ENCODE results near the gene PTCD1. TPM values are rescaled to one million over a fixed set of nuclear protein-coding genes. Genes with fewer than 3 reads are reported as not detected.

The PTCD1 gene
- total RNA-seq, 2 experiments from 2014 or later: 10.7 to 11.1 TPM

DNA sequence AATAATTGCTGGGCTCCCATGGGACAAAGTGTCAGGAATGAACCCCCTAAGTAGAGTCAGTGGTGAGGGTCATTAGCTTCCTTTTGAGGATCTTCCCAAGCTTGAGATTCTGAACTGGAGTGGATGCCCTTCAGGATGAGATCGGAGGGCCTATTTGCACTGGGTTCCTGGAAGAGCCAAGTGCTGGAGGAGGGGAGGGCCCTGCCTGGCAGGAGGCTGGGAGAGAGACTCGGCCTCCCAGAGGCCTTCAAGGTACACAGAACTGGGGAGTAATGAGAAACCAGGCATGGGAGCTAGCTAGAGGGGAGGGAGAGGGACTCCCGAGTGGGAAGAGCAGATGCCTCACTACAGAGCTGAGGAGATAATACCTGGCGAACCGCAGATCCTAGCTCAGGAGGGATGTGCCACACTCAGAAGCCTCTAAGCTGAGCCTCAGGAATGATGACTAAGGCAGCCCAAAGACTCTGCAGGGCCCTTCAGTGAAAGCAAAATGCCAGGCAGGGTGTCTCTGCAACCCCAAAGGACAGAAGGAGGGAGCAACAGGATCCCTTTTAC, 39.6 kb downstream of the PTCD1 start:
- ATAC-seq (ENCODE audit: low read depth) (no peak), DNase-seq (no peak)
- POLR2A ChIA-PET: interaction anchor here (3.6 kb wide), 1 partner anchor 9 kb away, joined by 23 read pairs; the partner anchor contains the start of genes BUD31 and PDAP1
- Mint-ChIP-seq H3K27me3 (no peaks in the 10 kb centered on the region), H3K27ac (peak overlapping the region; percentile 55), H3K4me3 (no peak overlapping the region), H3K36me3 (peaks cover 22% of the 10 kb centered on the region), H3K4me1 (peaks cover 6% of the 10 kb centered on the region), H3K9me3 (no peaks in the 10 kb centered on the region)

GRCh38 chr7:99397297-99397983, 41.2 kb downstream of the PTCD1 start:
- Mint-ChIP-seq H3K27me3 (no peaks in the 10 kb centered on the region), H3K4me3 (no peak overlapping the region), H3K4me1 (peaks cover 8% of the 10 kb centered on the region), H3K27ac (peak overlapping the region; percentile 43), H3K9me3 (no peaks in the 10 kb centered on the region), H3K36me3 (peaks cover 16% of the 10 kb centered on the region)
- DNase-seq: no peak
- no peak for ATAC-seq (ENCODE audit: low read depth)
- POLR2A ChIA-PET: interaction anchor here (1.0 to 3.6 kb wide), 2 partner anchors 9 to 10 kb away, joined by 3 to 23 read pairs; partner anchors contain the start of genes BUD31 and PDAP1

DNA sequence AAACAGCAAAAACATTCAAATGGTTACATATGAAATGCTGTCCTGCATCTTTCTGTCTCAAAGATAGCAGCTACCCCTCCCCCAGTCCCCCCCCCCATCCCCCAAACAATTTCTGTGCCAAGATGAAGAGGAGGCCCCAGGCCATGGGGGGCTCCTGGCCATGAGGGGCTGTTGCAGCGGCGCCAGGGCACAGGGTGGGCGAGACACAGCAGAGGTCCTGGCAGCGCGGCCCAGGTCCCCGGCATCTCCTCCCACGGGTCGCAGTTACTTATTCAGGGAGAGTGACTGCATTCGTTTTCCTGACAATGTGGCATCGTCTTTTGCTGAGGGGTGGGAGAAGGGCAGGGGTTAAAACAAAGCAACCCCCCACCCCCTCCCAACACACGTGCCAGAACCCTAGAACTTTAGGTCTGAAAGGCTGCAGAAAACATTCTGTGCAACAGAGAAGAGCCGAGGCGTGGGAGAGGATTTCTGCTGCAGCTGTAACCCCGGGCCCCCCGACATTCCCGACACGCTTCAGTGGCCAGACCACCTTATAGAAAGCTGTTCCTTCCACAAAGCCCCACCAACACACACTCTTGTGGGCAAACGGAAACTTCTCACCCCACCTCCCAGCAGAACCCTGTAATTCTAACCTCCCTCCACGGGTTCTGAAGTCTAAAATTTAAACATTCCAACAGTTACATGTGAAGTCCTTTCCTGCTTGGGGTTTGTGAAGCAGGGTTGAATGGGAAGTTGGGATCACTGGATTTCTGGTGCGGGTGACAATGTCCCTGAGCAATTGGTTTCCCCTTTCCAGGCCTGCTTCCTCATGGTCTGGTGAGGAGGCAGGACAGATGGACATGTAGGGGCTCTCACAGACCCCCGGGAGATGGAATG, 41.9 kb downstream of the PTCD1 start:
- peaks cover 16% of the 10 kb centered on the region for H3K36me3 Mint-ChIP-seq
- H3K27me3 Mint-ChIP-seq: no peaks in the 10 kb centered on the region
- no peak overlapping the region for H3K4me3 Mint-ChIP-seq
- DNase-seq: no peak
- peak overlapping the region; percentile 21 for H3K27ac Mint-ChIP-seq
- no peaks in the 10 kb centered on the region for H3K9me3 Mint-ChIP-seq
- H3K4me1 Mint-ChIP-seq: peaks cover 10% of the 10 kb centered on the region
- POLR2A ChIA-PET: interaction anchor here (1.0 kb wide), 1 partner anchor 10 kb away, joined by 3 read pairs; no protein-coding TSS in a partner anchor
- no peak for ATAC-seq (ENCODE audit: low read depth)

- H3K4me1 Mint-ChIP-seq: peaks cover 13% of the 10 kb centered on the region
These were observed 42.8 kb downstream of the PTCD1 start for GRCh38 chr7:99395616-99396327.

GRCh38 chr7:99394188-99394502, 44.5 kb downstream of the PTCD1 start:
- no peaks in the 10 kb centered on the region for H3K27me3 Mint-ChIP-seq
- no peak for ATAC-seq (ENCODE audit: low read depth)
- H3K4me1 Mint-ChIP-seq: peaks cover 13% of the 10 kb centered on the region
- POLR2A ChIA-PET: interaction anchor here (0.6 to 7.3 kb wide), 4 partner anchors 13 to 1165 kb away, joined by 4 to 67 read pairs (median 22); partner anchors contain the start of genes ARPC1B, BUD31 and PDAP1
- H3K9me3 Mint-ChIP-seq: no peaks in the 10 kb centered on the region
- H3K4me3 Mint-ChIP-seq: no peak overlapping the region
- no peak for DNase-seq
- peaks cover 16% of the 10 kb centered on the region for H3K36me3 Mint-ChIP-seq
- peak overlapping the region; percentile 30 for H3K27ac Mint-ChIP-seq

More at GRCh38 chr7:99395616-99396327, 42.8 kb downstream of the PTCD1 start:
- peaks cover 12% of the 10 kb centered on the region for H3K36me3 Mint-ChIP-seq
- no peak overlapping the region for H3K4me3 Mint-ChIP-seq
- POLR2A ChIA-PET: interaction anchor here (7.3 kb wide), 1 partner anchor 12 kb away, joined by 67 read pairs; the partner anchor contains the start of genes BUD31 and PDAP1
- no peak for ATAC-seq (ENCODE audit: low read depth)
- H3K9me3 Mint-ChIP-seq: no peaks in the 10 kb centered on the region
- no peak for DNase-seq
- no peaks in the 10 kb centered on the region for H3K27me3 Mint-ChIP-seq
- H3K27ac Mint-ChIP-seq: peak overlapping the region; percentile 30

DNA sequence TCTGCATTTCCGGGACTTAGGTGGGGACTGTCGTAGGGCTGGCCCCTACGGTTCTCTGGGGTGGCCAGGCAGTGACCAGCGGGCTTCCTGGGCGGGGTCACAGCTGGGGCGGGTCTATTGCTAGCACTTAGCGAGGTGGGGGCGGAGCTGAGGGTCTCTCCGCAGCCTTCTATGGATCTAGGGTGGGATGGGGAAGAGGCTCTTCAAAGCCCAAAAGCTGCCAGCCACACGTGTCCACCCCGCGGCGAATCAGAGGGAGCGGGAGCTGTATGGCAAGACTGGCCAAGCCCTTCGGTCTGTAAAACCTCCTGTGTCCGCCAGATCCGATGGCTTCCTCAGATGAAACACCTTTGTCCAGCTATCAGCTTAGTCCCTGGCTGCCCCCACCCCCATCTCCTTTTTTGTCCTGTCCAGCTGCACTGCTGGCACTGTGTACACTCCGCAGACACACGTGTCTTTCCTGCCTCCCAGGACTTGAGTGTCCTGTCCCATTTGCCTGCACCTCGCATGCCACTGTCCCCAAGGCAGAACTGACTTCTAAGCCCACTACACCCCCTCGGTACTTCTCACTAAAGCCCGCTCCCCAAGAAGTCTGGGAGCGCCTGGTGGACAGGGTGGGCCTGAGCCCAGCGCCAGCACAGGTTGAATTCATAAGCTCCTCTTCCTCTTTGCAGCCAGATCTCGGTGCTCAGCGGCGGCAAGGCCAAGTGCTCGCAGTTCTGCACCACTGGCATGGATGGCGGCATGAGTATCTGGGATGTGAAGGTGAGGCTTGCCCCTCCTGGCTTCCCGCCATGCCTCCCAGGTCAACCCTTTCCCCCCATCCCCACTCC, 45.0 kb downstream of the PTCD1 start:
- H3K27ac Mint-ChIP-seq: peak overlapping the region; percentile 82
- H3K4me3 Mint-ChIP-seq: peak overlapping the region; percentile 69
- DNase-seq (no peak), ATAC-seq (ENCODE audit: low read depth) (no peak)
- POLR2A ChIA-PET: interaction anchor here (0.5 to 7.3 kb wide), 6 partner anchors 8 to 1166 kb away, joined by 3 to 67 read pairs (median 7); partner anchors contain the start of genes ARPC1B, BUD31 and PDAP1
- H3K4me1 Mint-ChIP-seq: peaks cover 13% of the 10 kb centered on the region
- H3K27me3 Mint-ChIP-seq: no peaks in the 10 kb centered on the region
- H3K36me3 Mint-ChIP-seq: peaks cover 16% of the 10 kb centered on the region
- no peaks in the 10 kb centered on the region for H3K9me3 Mint-ChIP-seq

- DNase-seq: peak; percentile 84
- ATAC-seq (ENCODE audit: low read depth): peak; percentile 90
- Mint-ChIP-seq H3K36me3 (peaks cover 17% of the 10 kb centered on the region), H3K27me3 (no peaks in the 10 kb centered on the region), H3K27ac (peak overlapping the region; percentile 82), H3K9me3 (no peaks in the 10 kb centered on the region), H3K4me3 (peak overlapping the region; percentile 69), H3K4me1 (peaks cover 13% of the 10 kb centered on the region)
- POLR2A ChIA-PET: interaction anchor here (0.5 to 7.3 kb wide), 6 partner anchors 8 to 37 kb away, joined by 3 to 67 read pairs (median 7); partner anchors contain the start of genes ARPC1B, BUD31 and PDAP1
These were observed 45.8 kb downstream of the PTCD1 start for GRCh38 chr7:99392659-99393354.

- DNase-seq: no peak
- Mint-ChIP-seq H3K27me3 (no peaks in the 10 kb centered on the region), H3K9me3 (no peaks in the 10 kb centered on the region), H3K4me3 (peak overlapping the region; percentile 25), H3K4me1 (peaks cover 13% of the 10 kb centered on the region), H3K27ac (peak overlapping the region; percentile 32), H3K36me3 (peaks cover 18% of the 10 kb centered on the region)
- ATAC-seq (ENCODE audit: low read depth): no peak
- POLR2A ChIA-PET: interaction anchor here (0.9 to 7.3 kb wide), 6 partner anchors 9 to 18 kb away, joined by 3 to 67 read pairs (median 4); partner anchors contain the start of genes ARPC1B, BUD31 and PDAP1
These were observed 46.6 kb downstream of the PTCD1 start for GRCh38 chr7:99392046-99392445.

- peaks cover 13% of the 10 kb centered on the region for H3K4me1 Mint-ChIP-seq
- no peaks in the 10 kb centered on the region for H3K27me3 Mint-ChIP-seq
- H3K4me3 Mint-ChIP-seq: no peak overlapping the region
- POLR2A ChIA-PET: interaction anchor here (1.1 to 7.3 kb wide), 7 partner anchors 9 to 65 kb away, joined by 3 to 67 read pairs (median 4); partner anchors contain the start of genes ARPC1A, ARPC1B, BUD31 and PDAP1
- ATAC-seq (ENCODE audit: low read depth): no peak
- H3K36me3 Mint-ChIP-seq: peaks cover 19% of the 10 kb centered on the region
- no peak overlapping the region for H3K27ac Mint-ChIP-seq
- no peaks in the 10 kb centered on the region for H3K9me3 Mint-ChIP-seq
- no peak for DNase-seq
These were observed 47.5 kb downstream of the PTCD1 start for GRCh38 chr7:99390941-99391602.

DNA sequence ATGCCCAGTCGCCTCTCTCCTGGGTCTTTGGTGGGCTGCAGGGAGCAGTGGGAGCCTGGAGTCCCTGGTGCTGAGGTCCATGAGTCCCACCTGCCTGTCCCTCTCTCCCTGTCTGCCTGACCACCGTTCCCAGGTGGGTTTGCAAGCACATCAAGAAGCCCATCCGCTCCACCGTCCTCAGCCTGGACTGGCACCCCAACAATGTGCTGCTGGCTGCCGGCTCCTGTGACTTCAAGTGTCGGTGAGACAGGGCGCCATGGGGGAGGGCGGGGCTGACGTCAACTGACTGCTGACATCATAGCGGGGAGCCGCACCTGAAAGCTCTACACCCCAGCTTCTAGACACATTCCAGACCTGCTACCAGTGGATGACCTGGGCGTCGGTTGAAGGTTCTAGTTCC, 48.8 kb downstream of the PTCD1 start:
- Mint-ChIP-seq H3K9me3 (no peaks in the 10 kb centered on the region), H3K4me3 (no peak overlapping the region), H3K27me3 (no peaks in the 10 kb centered on the region), H3K36me3 (peaks cover 19% of the 10 kb centered on the region), H3K4me1 (peaks cover 13% of the 10 kb centered on the region), H3K27ac (no peak overlapping the region)
- POLR2A ChIA-PET: interaction anchor here (0.7 to 7.3 kb wide), 5 partner anchors 9 to 168 kb away, joined by 3 to 67 read pairs (median 4); partner anchors contain the start of genes ARPC1A, BUD31 and PDAP1
- no peak for ATAC-seq (ENCODE audit: low read depth)
- no peak for DNase-seq

DNA sequence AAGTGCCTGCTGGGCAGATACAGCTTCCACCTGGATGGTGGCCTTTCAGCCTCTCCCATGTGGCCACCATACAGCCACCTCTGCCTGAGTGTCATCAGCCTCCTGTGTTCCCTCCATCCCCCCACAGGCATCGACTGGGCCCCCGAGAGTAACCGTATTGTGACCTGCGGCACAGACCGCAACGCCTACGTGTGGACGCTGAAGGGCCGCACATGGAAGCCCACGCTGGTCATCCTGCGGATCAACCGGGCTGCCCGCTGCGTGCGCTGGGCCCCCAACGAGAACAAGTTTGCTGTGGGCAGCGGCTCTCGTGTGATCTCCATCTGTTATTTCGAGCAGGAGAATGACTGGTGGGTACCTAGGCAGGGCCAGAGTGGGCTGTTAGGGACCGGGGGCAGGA, 50.7 kb downstream of the PTCD1 start:
- peaks cover 16% of the 10 kb centered on the region for H3K4me1 Mint-ChIP-seq
- H3K27ac Mint-ChIP-seq: no peak overlapping the region
- POLR2A ChIA-PET: interaction anchor here (1.2 to 1.6 kb wide), 2 partner anchors 13 to 21 kb away, joined by 4 to 6 read pairs; partner anchors contain the start of genes BUD31 and PDAP1
- no peak for ATAC-seq (ENCODE audit: low read depth)
- peaks cover 21% of the 10 kb centered on the region for H3K36me3 Mint-ChIP-seq
- H3K9me3 Mint-ChIP-seq: no peaks in the 10 kb centered on the region
- no peaks in the 10 kb centered on the region for H3K27me3 Mint-ChIP-seq
- H3K4me3 Mint-ChIP-seq: no peak overlapping the region
- no peak for DNase-seq
